Pons (tissue), 1 donor: ENCODE measurements around the gene FBXW10.
"Not testable (repeated sequence)": the region's sequence is repeated elsewhere in the genome, so short reads cannot be mapped to it uniquely, and the experiment has no call there.

ENCODE experiments used
- DNase-seq: peaks from one replicate; pipeline ENCODE4 v3.0.0-alpha.2; 2016; ENCODE audit warnings: low spot score

FBXW10 gene

DNA sequence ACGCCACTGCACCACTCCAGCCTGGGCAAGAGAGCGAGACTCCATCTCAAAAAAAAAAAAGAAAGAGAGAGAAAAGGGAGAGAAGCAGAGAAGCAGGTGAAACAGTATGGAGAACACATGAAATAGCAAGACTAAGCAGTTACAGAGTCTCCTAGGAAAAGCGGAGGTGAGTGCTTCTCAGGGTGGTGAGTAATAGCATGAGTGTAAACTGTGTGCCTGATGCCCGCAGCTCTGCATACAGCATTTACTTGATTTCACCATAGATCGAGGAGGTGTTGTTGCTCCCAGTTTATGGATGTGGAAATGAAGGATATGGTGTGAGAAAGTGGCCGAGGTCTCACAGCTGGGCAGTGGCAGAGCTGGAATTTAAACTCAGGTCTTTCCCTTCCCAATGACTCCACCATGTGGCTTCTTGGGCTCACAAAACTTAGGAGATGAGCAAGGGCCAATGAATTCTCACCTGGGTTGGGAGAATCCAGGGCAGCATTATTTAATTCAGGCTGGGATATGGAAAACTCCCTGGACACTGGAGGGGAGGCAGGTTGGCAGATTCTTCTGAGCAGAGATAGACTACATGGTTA lies 10.1 kb downstream of the FBXW10 start:
- not testable (repeated sequence) for DNase-seq

DNA sequence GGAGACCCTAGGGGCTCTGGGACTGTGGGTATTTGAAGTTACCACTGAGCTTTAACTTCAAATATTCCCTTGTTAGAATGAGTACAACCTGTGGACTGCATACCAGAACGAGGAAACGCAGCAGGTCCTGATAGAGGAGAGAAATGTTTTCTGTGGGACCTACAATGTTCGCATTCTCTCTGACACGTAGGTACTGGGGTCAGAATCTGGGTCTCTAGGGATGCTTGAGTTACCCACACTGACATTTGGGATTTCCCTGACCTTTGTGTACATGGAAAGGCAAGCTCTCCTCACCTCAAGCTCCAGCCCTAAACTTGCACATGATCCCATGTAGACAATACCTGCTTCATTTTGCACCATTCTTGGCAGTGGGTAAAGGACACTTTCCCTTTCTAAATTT lies 12.1 kb downstream of the FBXW10 start:
- not testable (repeated sequence) for DNase-seq

DNA sequence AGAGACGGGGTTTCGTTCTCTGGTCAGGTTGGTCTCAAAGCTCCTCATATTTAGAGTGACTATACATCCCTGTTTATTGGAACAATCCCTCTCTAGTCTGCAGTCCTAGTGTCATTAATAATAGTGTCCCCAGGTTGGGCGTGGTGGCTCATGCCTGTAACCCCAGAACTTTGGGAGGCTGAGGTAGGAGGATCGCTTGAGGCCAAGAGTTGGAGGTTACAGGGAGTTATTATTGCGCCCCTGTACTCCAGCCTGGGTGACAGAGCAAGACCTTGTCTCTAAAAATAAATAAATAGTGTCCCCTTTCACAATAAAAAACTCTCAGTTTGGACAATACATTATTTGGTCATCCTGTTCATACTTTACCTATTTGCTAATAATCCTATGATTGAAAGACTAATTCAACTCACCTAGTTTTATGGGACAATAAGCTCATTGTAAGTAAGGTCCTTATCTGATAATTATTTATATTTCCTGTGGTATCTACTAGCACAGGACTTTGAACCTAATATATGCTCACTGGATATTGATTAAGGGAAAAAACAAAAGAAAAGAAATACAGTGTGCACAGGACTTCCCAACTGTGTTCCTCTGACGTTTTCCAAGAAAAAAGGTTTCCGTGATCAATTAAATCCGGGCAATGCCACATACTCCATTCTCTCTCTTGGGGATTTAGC lies 13.7 kb downstream of the FBXW10 start:
- DNase-seq: not testable (repeated sequence)

DNA sequence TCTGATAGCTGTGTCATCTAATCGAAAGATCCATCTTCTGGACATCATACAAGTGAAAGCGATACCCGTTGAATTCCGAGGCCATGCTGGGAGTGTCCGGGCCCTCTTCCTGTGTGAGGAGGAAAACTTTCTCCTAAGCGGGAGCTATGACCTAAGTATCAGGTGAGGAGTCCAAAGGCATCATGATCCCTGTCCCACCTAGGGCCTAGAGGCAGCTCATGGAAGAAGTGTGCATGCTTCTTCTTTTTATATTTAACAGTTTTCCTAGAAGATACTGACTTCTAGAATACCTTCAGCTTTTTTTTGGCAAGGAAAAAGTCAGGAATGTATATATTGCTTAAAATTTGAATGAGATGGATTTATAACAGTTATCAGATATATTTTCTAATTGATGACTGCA lies 14.5 kb downstream of the FBXW10 start:
- not testable (repeated sequence) for DNase-seq

- DNase-seq: not testable (repeated sequence)
These were observed 16.4 kb downstream of the FBXW10 start for GRCh38 chr17:18760221-18760620.

- not testable (repeated sequence) for DNase-seq
These were observed 26.7 kb downstream of the FBXW10 start for GRCh38 chr17:18770572-18770971.

DNA sequence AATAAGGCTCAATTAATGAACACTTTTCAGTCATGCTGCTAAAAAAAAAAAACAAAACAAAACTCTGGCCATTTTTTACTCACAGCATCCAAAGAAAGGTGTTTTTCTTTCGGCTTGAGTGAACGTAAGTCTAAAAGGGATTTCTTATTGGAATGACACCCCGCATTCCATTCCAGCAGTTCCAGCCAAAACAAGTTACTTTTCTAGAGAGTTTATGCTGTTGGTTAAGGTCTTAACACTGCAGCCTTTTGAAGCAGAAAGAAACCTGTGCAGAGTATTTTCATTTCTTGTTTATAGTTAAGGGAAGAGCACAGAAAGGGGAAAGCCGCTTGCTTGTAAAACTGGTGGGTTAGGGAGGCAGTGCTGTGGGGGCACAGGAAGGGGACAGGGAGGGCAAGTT lies 27.2 kb downstream of the FBXW10 start:
- DNase-seq: not testable (repeated sequence)

- DNase-seq: no peak
These were observed 28.6 kb downstream of the FBXW10 start for GRCh38 chr17:18772471-18772870.

GRCh38 chr17:18780991-18781718 lies 37.3 kb downstream of the FBXW10 start, which contains the start of gene TVP23B:
TSS of gene TVP23B (plus strand) at chr17:18781183. CDS start at chr17:18781294, 111 bp downstream.
- peak; percentile 94 for DNase-seq

DNA sequence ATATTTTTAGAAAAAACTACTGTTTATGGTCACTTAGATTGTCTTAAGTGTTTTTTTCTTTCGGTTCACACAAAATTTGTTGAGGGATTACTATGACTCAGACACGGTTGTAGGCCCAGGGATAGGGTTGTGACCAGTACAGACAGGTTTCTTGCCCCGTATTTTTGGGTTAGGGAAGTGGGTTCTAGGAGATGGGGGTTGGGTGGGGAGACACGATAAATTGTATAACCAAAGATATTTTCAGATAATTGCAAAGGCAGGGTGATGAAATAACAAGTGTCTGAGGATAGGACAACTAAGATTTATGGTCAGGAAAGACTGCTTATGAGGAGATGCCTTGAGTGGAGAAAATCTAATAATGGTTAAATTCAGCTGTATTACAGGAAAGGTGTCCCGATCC lies 38.0 kb downstream of the FBXW10 start:
- DNase-seq: not testable (repeated sequence)

DNA sequence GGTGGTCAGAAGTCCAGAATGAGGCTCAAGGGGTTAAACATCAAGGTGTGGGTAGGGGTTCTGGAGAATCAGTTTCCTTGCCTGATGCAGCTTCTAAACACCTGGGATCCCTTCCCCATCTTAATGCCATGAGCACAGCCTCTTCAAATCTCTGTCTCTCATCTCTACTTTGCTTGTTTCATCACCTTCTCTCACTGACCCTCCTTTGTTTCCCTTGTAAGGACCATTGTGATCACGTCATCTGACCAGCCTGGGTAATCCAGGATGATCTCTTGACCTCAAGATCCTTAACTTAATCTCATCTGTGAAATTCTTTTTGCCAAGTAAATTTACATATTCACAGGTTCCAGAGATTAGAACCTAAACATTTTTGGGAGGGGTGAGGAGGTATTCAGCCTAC lies 42.1 kb downstream of the FBXW10 start:
- DNase-seq: not testable (repeated sequence)

DNA sequence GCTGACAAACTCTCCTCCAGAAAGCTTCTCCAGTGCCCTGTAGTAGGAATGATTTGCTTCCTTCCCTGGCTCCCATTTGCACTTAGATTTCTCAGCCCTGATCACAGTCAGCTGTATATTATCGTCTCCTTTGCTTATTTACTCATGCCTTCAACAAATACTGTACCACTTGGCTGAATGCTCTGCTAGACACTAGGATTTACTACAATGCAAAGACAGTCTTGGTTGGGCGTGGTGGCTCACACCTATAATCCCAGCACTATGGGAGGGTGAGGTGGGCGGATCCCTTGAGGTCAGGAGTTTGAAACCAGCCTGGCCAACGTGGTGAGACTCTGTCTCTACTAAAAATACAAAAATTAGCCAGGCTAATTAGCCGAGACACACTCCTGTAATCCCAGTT lies 43.0 kb downstream of the FBXW10 start:
- not testable (repeated sequence) for DNase-seq

DNA sequence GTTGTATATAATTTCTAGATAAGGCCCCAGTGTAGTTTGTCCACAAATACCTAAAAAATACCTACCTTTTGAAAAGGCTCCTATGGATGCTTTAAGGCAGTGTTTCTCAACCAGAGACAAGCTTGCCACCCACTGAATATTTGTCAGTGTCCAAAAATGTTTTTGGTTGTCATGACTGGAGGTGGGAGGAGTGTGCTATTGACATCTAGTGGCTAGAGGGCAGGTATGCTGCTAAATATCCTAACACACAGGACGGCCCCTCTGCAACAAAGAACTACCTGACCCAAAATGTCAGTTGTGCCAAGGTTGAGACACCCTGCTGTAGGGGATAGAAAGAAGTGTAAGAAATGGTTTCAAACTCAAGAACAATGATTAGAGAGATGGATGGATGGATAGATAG lies 47.5 kb downstream of the FBXW10 start:
- not testable (repeated sequence) for DNase-seq

DNA sequence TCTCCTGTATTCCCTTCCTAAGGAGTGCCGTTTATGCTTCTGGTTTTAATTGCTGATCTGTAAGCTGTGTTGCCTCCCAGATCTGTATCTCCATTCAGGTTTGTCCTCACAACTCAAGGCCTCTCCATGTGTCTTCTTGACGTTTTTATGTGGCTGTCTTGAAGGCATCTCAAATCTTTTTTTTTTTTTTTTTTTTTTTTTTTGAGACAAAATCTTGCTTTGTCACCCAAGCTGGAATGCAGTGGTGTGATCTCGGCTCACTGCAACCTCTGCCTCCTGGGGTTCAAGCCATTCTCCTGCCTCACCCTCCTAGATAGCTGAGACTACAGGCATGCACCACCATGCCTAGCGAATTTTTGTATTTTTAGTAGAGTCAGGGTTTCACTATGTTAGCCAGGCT lies 51.0 kb downstream of the FBXW10 start:
- not testable (repeated sequence) for DNase-seq

- not testable (repeated sequence) for DNase-seq
These were observed 53.0 kb downstream of the FBXW10 start for GRCh38 chr17:18796887-18797286.

DNA sequence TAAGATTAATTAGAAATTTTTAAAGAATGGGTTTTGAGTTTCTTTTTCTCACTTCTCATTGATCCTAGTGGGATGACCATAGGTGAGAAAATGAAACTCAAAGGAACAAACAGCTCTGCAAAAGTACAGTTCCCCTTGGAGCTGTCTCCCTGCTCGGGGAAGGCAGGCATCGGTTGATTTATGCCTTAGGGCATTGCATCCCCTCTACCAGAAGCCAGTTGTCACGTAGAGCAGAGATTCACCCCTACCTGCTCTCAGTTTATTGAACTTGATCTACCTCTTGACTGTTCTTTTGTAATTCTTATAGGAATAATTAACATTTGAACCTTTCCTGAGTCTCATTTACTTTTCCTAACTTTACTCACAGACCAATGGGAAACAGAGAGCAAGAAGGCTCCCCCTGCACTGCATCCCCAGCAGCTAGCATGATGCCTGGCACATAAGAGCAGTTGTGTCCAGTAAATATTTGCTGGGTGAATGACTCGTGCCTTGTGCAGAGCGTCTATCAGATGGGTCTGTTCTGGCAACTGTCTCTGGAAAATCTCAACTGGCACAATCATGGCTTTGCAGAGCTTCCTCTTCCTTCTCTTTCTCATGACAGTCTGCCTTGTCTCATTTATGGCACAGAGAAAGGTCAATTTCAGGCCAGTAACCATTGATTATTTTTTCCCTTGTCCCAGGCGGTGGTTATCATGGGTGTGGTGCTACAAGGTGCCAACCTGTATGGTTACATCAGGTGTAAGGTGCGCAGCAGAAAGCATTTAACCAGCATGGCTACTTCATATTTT lies 59.8 kb downstream of the FBXW10 start:
- not testable (repeated sequence) for DNase-seq

DNA sequence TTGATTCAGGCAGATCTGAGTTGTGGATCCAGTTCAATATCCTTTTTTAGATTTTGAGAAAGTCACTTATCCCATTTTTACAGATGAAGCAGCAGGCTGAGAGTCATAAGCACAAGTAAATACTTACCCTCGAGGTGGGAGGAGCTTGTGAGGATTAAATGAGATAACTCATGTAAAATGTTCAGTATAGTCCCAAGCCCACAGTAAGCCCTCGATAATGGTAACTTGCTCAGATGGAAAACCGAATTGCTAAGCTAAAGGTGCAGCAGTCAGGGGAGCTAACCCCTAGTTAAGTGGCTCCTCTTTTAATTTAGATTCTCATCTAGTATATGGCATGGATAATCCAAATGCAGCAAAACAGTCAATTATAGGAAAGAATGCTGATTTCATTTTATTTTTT lies 72.1 kb downstream of the FBXW10 start:
- not testable (repeated sequence) for DNase-seq

DNA sequence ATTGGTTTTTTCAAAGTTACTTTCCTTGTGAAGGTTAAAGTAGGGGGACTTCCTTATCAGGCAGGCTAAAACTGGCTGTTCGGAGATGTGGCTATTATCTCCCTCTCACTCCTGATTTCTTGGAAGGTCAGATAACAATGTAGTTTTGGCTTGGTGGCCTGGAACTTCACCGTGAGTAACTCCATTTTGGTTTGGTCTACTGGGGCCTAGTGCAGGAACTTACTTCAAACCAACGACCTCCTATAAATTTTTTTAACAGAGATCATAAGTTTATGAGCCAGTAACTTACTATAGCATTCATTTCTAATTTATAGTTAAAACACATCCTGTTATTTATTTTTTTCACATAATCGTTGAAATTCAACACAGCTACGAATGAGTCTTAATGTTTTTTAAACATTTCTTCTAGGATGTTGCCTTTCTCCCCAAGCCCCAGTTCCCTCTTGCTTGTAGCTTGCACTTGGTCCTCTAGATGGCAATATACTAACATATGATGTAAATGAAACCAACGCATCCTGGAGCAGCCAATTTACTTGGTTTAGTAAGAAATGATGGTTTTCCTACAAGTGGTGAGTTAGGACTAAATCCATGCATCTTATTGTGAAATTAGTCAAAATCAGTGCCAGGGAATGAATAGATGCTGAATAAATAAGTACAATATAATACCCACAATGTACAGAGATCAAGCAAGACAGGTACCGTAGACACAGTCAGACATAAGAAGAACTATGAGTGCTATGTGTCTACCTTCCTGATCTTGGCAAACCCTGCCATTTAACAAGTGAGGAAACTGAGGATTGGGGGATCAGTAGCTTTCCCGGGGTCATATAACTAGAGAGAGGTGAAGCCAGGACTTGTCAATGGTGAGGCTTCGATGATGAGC lies 72.9 kb downstream of the FBXW10 start:
- DNase-seq: peak; percentile 89

GRCh38 chr17:18821430-18821829 lies 77.6 kb downstream of the FBXW10 start:
- DNase-seq: not testable (repeated sequence)

- not testable (repeated sequence) for DNase-seq
These were observed 83.8 kb downstream of the FBXW10 start for GRCh38 chr17:18827613-18828012.
